Testis (tissue), 3 donors: ENCODE data around the gene APH1B. TPM values are rescaled to one million over a fixed set of nuclear protein-coding genes. Genes with fewer than 3 reads are reported as not detected.

Source experiments
- DNase-seq: peaks from one replicate; pipeline ENCODE4 v3.0.0-alpha.2; 2019
- H3K27ac ChIP-seq, 2 donors: fragments of 200-600 bp; sonication (generic); one replicate each; pipeline ENCODE4 v1.5.1; 2019
- H3K27me3 ChIP-seq: fragments of 200-600 bp; sonication (generic); one replicate; pipeline ENCODE4 v1.5.1; 2019
- H3K36me3 ChIP-seq: fragments of 200-600 bp; sonication (generic); one replicate; pipeline ENCODE4 v1.5.1; 2017; ENCODE audit warnings: low read depth; ENCODE audit errors: missing control alignments
- H3K4me1 ChIP-seq: fragments of 200-600 bp; sonication (generic); one replicate; pipeline ENCODE4 v1.5.1; 2019
- H3K4me3 ChIP-seq, 2 donors: fragments of 200-600 bp; sonication (generic); one replicate each; pipeline ENCODE4 v1.5.1; 2017 to 2019
- H3K9me3 ChIP-seq: fragments of 200-600 bp; sonication (generic); one replicate; pipeline ENCODE4 v1.5.1; 2017
- CTCF ChIP-seq, 3 experiments: fragments of 450-650 bp in 2 of 3; fragments of 200-600 bp in 1 of 3; sonication (generic) in 1 of 3; IDR thresholded peaks; one replicate each; pipeline ENCODE4 v1.5.1; 2016 to 2019; ENCODE audit warnings: antibody characterized with exemption in 3 of 3, mild to moderate bottlenecking in 2 of 3, moderate library complexity in 1 of 3
- POLR2A ChIP-seq: fragments of 450-650 bp; IDR thresholded peaks from one replicate; pipeline ENCODE4 v1.6.1; 2017; ENCODE audit warnings: antibody characterized with exemption, mild to moderate bottlenecking, moderate library complexity
- WGBS, 2 donors: methylation state at CpG; one replicate each; pipeline ENCODE4 v1.1.5; 2018; 5-methylcytosine and 5-hydroxymethylcytosine counted together
- intact Hi-C: fragments of 100-400 bp; cut with DNase I; formaldehyde crosslinking; loops from one replicate; pipeline ENCODE4 v1.15.1; 2023; ENCODE audit warnings: low total_unique reads
- polyA plus RNA-seq: library from polyadenylated mRNA; stranded (reverse); fragments of 350-450 nt; fragmentation: Illumina TruSeq; extraction: RNeasy Lipid Tissue Mini Kit (QIAGEN cat#74804); gene quantifications from one replicate; pipeline ENCODE4 v1.2.3, GENCODE V29; 2014; ENCODE audit warnings: low read depth, low replicate concordance; ENCODE audit not compliant: insufficient read depth
- total RNA-seq, 2 donors: library from RNA; depleted of rRNA; stranded (reverse); fragments of >200 nt; gene quantifications; one replicate each; pipeline ENCODE4 v1.2.3, GENCODE V29; 2016

APH1B gene
- total and polyA plus RNA-seq, 3 donors from 2014 or later = 53.6 to 471 (median 69.7) TPM

DNA sequence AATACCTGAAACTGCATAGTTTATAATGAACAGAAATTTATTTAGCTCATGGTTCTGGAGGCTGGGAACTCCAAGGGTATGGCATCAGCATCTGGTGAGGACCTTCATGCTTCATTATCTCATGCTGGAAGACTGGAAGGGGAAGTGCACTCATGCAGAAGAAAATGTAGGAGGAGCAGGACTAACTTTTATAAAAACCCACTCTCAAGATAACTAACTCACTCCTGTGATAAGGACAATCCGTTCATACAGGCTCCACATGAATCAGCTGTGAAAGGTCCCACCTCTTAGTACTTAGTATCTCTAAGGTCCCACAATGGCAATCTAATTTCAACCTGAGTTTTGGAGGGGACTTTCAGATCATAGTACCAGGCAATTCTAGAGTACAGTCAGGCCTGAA, 33.6 kb upstream of the APH1B start:
- intact Hi-C loops = no loop called here
- 36 to 52% methylated on average over 1 of the region's 1 CpG for WGBS, 2 donors
- no peaks in the 10 kb centered on the region for H3K36me3 ChIP-seq
- H3K27me3 ChIP-seq = no peaks in the 10 kb centered on the region
- H3K4me1 ChIP-seq = peaks cover 3% of the 10 kb centered on the region
- H3K9me3 ChIP-seq = no peaks in the 10 kb centered on the region
- no peak overlapping the region for H3K27ac ChIP-seq
- no peak overlapping the region for H3K4me3 ChIP-seq
- DNase-seq = no peak
- TF ChIP-seq CTCF (IDR thresholded peaks at IDR 0.05) = no peak
- TF ChIP-seq POLR2A = no peak

DNA sequence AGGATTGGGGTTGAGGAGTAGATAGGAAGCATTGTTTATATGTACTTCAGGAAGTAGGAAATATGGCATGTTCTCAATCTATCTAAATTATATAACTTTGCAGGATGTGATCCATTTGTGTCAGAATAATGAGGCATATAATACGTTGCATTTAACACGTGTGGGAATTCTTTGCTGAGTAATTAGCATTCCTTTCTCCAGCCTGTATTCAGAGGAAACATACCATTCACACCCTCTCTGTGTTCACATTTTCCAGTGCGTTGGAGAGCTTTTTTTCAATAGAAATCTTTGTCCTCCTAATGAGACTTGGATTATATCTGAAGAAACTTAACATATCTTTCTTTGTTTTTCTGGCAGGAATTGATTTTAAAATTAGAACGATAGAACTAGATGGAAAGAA, 33.0 kb upstream of the APH1B start:
- H3K27me3 ChIP-seq = no peaks in the 10 kb centered on the region
- no peak overlapping the region for H3K4me3 ChIP-seq
- intact Hi-C loops = no loop called here
- TF ChIP-seq CTCF (IDR thresholded peaks at IDR 0.05) = no peak
- TF ChIP-seq POLR2A = no peak
- H3K27ac ChIP-seq = peak overlapping the region in 1 of 2 donors; percentile 33
- DNase-seq = no peak
- 38 to 46% methylated on average over 4 of the region's 4 CpGs for WGBS, 2 donors
- no peaks in the 10 kb centered on the region for H3K36me3 ChIP-seq
- no peaks in the 10 kb centered on the region for H3K9me3 ChIP-seq
- H3K4me1 ChIP-seq = no peaks in the 10 kb centered on the region

DNA sequence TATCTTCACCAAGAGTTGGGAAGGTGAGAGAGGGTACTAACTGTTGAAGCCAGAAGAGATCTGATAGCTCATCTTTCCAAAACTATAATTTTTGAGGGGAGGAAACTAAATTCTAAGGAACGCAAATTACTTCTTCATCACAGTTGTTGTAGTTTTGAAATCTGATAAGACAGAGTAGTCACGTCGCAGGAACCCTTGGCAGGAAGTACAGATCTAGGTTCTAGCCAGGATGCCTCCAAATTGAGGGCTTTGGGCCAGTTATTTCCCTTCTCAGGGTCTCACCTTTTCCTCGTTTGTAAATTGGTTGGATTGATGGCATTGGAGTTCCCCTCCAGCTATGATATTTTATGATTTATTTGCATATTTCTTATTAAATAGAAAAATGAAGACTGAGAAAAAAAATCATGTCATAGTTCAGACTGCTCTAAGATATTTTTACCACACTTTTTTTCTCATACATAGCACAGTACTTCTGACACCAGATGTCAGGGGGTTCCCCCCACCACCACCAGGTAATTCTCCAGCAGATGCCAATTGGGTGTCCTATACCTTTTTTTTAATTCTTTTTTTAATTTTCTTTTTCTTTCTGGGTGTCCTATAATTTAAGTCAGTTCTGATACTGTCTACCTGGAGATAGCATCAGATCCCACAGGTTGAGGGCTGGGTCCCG, 32.3 kb upstream of the APH1B start:
- no peaks in the 10 kb centered on the region for H3K36me3 ChIP-seq
- H3K9me3 ChIP-seq = no peaks in the 10 kb centered on the region
- peak overlapping the region in 1 of 2 donors; percentile 33 for H3K27ac ChIP-seq
- 58 to 59% methylated on average over 5 of the region's 5 CpGs for WGBS, 2 donors
- TF ChIP-seq CTCF (IDR thresholded peaks at IDR 0.05) (no peak), POLR2A (no peak)
- no peaks in the 10 kb centered on the region for H3K27me3 ChIP-seq
- no peak for DNase-seq
- H3K4me3 ChIP-seq = no peak overlapping the region
- no peaks in the 10 kb centered on the region for H3K4me1 ChIP-seq
- intact Hi-C loops = no loop called here

DNA sequence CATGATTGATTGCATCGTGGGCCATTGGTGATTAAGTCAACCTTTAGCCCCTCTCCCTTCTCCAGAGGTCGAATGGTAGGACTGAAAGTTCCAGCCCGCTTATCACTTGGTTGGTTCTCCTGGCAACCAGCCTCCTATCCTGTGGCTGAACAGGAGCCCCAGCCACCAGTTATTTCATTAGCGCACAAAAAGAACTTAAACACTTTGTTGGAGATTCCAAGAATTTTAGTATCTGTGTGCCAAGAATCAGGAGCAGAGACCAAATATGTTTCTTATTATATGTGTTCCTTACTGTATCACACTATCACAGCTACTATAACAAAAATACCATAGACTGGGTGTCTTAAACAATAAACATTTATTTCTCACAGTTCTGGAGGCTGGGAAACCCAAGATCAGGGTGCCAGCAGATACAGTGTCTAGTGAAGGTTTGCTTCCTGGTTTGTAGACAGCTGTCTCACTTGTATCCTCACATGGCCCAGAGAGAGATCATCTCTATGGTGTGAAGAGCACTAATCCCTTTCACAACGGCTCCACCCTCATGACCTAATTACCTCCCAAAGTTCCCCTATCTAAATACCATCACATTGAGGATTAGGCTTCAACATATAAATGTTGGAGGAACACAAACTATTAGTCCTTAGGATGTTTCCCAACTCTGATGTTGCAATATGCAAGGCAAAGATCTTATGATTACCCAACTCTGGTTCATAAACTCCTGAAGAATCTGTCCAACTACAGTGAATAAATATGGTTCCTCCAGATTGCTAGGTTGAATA, 30.5 kb upstream of the APH1B start:
- intact Hi-C loops = no loop called here
- H3K27ac ChIP-seq = no peak overlapping the region
- no peaks in the 10 kb centered on the region for H3K27me3 ChIP-seq
- DNase-seq = no peak
- H3K36me3 ChIP-seq = no peaks in the 10 kb centered on the region
- no peak overlapping the region for H3K4me3 ChIP-seq
- 63 to 80% methylated on average over 5 of the region's 5 CpGs for WGBS, 2 donors
- TF ChIP-seq CTCF (IDR thresholded peaks at IDR 0.05) (no peak), POLR2A (no peak)
- no peaks in the 10 kb centered on the region for H3K9me3 ChIP-seq
- H3K4me1 ChIP-seq = no peaks in the 10 kb centered on the region
